GM12878 (cell line): ENCODE results near the gene C5. TPM values are rescaled to one million over a fixed set of nuclear protein-coding genes. Genes with fewer than 3 reads are reported as not detected.

Experiments
- ATAC-seq: fragments of 200-7000 bp; cut with Tn5 transposase; 3 replicates; pipeline ENCODE4 v1.9.1; 2020; ENCODE audit warnings: mild to moderate bottlenecking, moderate library complexity
- BruUV-seq: library from RNA; stranded (reverse); fragments of 400-500 nt; replicated peaks from 2 replicates; lab custom pipeline; 2021; lab: Mats Ljungman, UMichigan
- CTCF ChIA-PET: fragments of 300-600 bp; sonication (Branson Sonifier 250); formaldehyde crosslinking; extraction: SDS; loops from one replicate; lab custom pipeline; 2021; ENCODE audit warnings: inconsistent platforms; lab: Yijun Ruan, JAX
- POLR2A ChIA-PET: fragments of 350-600 bp; formaldehyde crosslinking; extraction: SDS; loops from one replicate; lab custom pipeline; 2021; ENCODE audit warnings: inconsistent platforms; lab: Charles Lee
- RAD21 ChIA-PET: fragments of 300-600 bp; sonication (Branson Sonifier 250); formaldehyde crosslinking; loops from one replicate; lab custom pipeline; 2023; ENCODE audit warnings: antibody characterized with exemption; ENCODE audit not compliant: unreplicated experiment; lab: Charles Lee
- SMC1A ChIA-PET: fragments of 300-600 bp; sonication (Branson Sonifier 250); formaldehyde crosslinking; loops from one replicate; lab custom pipeline; 2023; ENCODE audit not compliant: unreplicated experiment, uncharacterized antibody; lab: Charles Lee
- DNase-seq: peaks from one replicate; pipeline ENCODE4 v3.0.0-alpha.2; 2011; ENCODE audit warnings: low read depth, low spot score
- FAIRE-seq: peaks from 3 replicates; lab custom pipeline; 2011; peaks lifted over from hg19 to GRCh38; lab: Jason Lieb, UNC
- H2AFZ ChIP-seq: 2 replicates; pipeline ENCODE4 v1.6.0; 2011; ENCODE audit warnings: low read depth, low read length, control low read depth; ENCODE audit not compliant: control insufficient read depth
- H3K27ac ChIP-seq: 2 replicates; pipeline ENCODE4 v1.5.1; 2011; ENCODE audit warnings: control low read depth; ENCODE audit not compliant: control insufficient read depth, insufficient read depth
- H3K27me3 ChIP-seq, 2 experiments: replicated peaks in 1 of 2; 2 replicates each; pipeline versions ENCODE4 v1.6.0 to v1.6.1; 2011; ENCODE audit warnings: low read length in 1 of 2; ENCODE audit not compliant: control insufficient read depth in 2 of 2, insufficient read depth in 2 of 2
- H3K36me3 ChIP-seq, 2 experiments: 2 replicates each; pipeline ENCODE4 v1.5.1; 2011; ENCODE audit warnings: low read length in 1 of 2; ENCODE audit not compliant: control insufficient read depth in 2 of 2, insufficient read depth in 2 of 2
- H3K4me1 ChIP-seq: 2 replicates; pipeline ENCODE4 v1.6.1; 2011; ENCODE audit warnings: mild to moderate bottlenecking, low read length, moderate library complexity, mixed read lengths; ENCODE audit not compliant: control insufficient read depth, insufficient read depth
- H3K4me2 ChIP-seq: 2 replicates; pipeline ENCODE4 v1.6.0; 2011; ENCODE audit warnings: control low read depth; ENCODE audit not compliant: control insufficient read depth, insufficient read depth
- H3K4me3 ChIP-seq: fragments of 200-600 bp; sonication (generic); 2 replicates; pipeline ENCODE4 v1.5.1; 2016
- H3K79me2 ChIP-seq: 2 replicates; pipeline ENCODE4 v1.6.0; 2011; ENCODE audit warnings: low read length; ENCODE audit not compliant: control insufficient read depth, insufficient read depth
- H3K9ac ChIP-seq: 2 replicates; pipeline ENCODE4 v1.8.0; 2011; ENCODE audit warnings: low read length, control low read depth, mixed read lengths; ENCODE audit not compliant: control insufficient read depth, insufficient read depth
- H3K9me3 ChIP-seq: replicated peaks from 3 replicates; pipeline ENCODE4 v1.5.1; 2011; ENCODE audit warnings: mild to moderate bottlenecking, low read length; ENCODE audit not compliant: control insufficient read depth, insufficient read depth
- H4K20me1 ChIP-seq: 2 replicates; pipeline ENCODE4 v1.6.0; 2011; ENCODE audit not compliant: control insufficient read depth, insufficient read depth
- FOXK2 ChIP-seq: fragments of 450-650 bp; IDR thresholded peaks from 2 replicates; pipeline ENCODE4 v1.6.1; 2017; ENCODE audit warnings: mild to moderate bottlenecking, moderate library complexity
- HCFC1 ChIP-seq: fragments of 150-350 bp; IDR thresholded peaks from 2 replicates; pipeline ENCODE4 v1.6.1; 2014; ENCODE audit warnings: low read length
- NKRF ChIP-seq: fragments of 450-650 bp; conservative IDR thresholded peaks from 2 replicates; pipeline ENCODE4 v1.6.1; 2017; ENCODE audit warnings: mild to moderate bottlenecking, moderate library complexity
- PML ChIP-seq: IDR thresholded peaks from 2 replicates; pipeline ENCODE4 v1.6.1; 2012; ENCODE audit warnings: low read length, inconsistent platforms
- RCOR1 ChIP-seq: conservative IDR thresholded peaks from 2 replicates; pipeline ENCODE4 v1.6.1; 2012; ENCODE audit warnings: low read depth, low read length, improper control_type of control experiment
- SUZ12 ChIP-seq: fragments of 200-600 bp; sonication (generic); IDR thresholded peaks from one replicate; pipeline ENCODE4 v1.6.1; 2018; ENCODE audit warnings: antibody characterized with exemption, mild to moderate bottlenecking; ENCODE audit not compliant: unreplicated experiment
- WGBS: methylation state at CpG from one replicate; pipeline ENCODE4 v1.1.6; 2016; ENCODE audit warnings: low lambda C conversion rate; ENCODE audit not compliant: insufficient replicate concordance, insufficient coverage; ENCODE audit errors: missing lambda C conversion rate; 5-methylcytosine and 5-hydroxymethylcytosine counted together
- in situ Hi-C: fragments of 300-500 bp; cut with MboI; formaldehyde crosslinking; loops from 9 replicates; pipeline ENCODE4 v1.14.3; 2018; ENCODE audit warnings: mixed read lengths
- intact Hi-C: fragments of 100-400 bp; cut with micrococcal nuclease; formaldehyde crosslinking; loops from one replicate; pipeline ENCODE4 v1.14.2; 2022; ENCODE audit not compliant: unreplicated experiment
- polyA plus RNA-seq, 11 experiments: library from polyadenylated mRNA; depleted of rRNA in 4 of 11; unstranded in 6 of 11; stranded (reverse) in 5 of 11; fragments of >200 nt; fragmentation: Nextera tagmentation in 4 of 11; fragmentation: Illumina TruSeq in 1 of 11; extraction: Ambion mirVana in 4 of 11; extraction: Trizol in 1 of 11; gene quantifications; 1 replicate in 1 of 11; 2 replicates in 10 of 11; pipeline versions ENCODE4 v1.2.1 to v1.2.3, GENCODE V29; 2011 to 2016; ENCODE audit warnings: inconsistent platforms in 2 of 11, missing spikeins in 2 of 11, low read depth in 1 of 11
- total RNA-seq, 4 experiments: library from RNA; depleted of rRNA in 3 of 4; stranded (reverse); fragments of >200 nt in 3 of 4; fragmentation: Illumina TruSeq in 1 of 4; extraction: Trizol in 1 of 4; gene quantifications; 2 replicates each; pipeline versions ENCODE4 v1.2.1 to v1.2.3, GENCODE V29; 2013 to 2021
- TF ChIP-seq, protein P1 (sequence below): fragments of 450-650 bp; IDR thresholded peaks from 2 replicates; pipeline ENCODE4 v1.6.1; 2014; ENCODE audit warnings: mild to moderate bottlenecking
- TF ChIP-seq, protein P2 (sequence below): IDR thresholded peaks from 2 replicates; pipeline ENCODE4 v1.6.1; 2011; ENCODE audit warnings: borderline replicate concordance, low read depth, mild to moderate bottlenecking, moderate library complexity, mixed read lengths, low read length; ENCODE audit not compliant: insufficient read depth; ENCODE audit errors: extremely low read length
- TF ChIP-seq, protein P3 (sequence below): IDR thresholded peaks from 2 replicates; pipeline ENCODE4 v1.6.1; 2012; ENCODE audit warnings: low read depth, low read length, improper control_type of control experiment
- TF ChIP-seq, protein P4 (sequence below): IDR thresholded peaks from 2 replicates; pipeline ENCODE4 v1.6.1; 2011; ENCODE audit warnings: low read depth, mild to moderate bottlenecking, low read length, moderate library complexity, borderline replicate concordance; ENCODE audit errors: extremely low read depth

C5 gene
- total and polyA plus RNA-seq, 10 of the 15 experiments (the other 5 are each of a cell fraction or from before 2014, with no cell fraction given): 0.39 to 2.2 (median 1.2) TPM

GRCh38 chr9:121059513-121059912, 9.4 kb upstream of the C5 start:
- SMC1A ChIA-PET: interaction anchor here (0.8 to 5.7 kb wide), 31 partner anchors 9 to 320 kb away, joined by 3 to 73 read pairs (median 5); partner anchors contain the start of gene C5
- RAD21 ChIA-PET: interaction anchor here (0.7 to 2.9 kb wide), 16 partner anchors 11 to 310 kb away, joined by 3 to 45 read pairs (median 4); no protein-coding TSS in a partner anchor
- Histone ChIP-seq H3K79me2 (no peaks in the 10 kb centered on the region), H4K20me1 (no peaks in the 10 kb centered on the region), H3K4me1 (no peaks in the 10 kb centered on the region), H3K36me3 (no peaks in the 10 kb centered on the region), H3K9ac (no peak overlapping the region), H3K27ac (no peak overlapping the region), H2AFZ (no peak overlapping the region), H3K9me3 (no peaks in the 10 kb centered on the region), H3K27me3 (no peaks in the 10 kb centered on the region), H3K4me3 (no peak overlapping the region), H3K4me2 (no peak overlapping the region)
- ATAC-seq: no peak
- 65% methylated on average over 6 of the region's 6 CpGs for WGBS
- in situ Hi-C loops (no loop called here), intact Hi-C loops (loop anchor here (5.0 kb wide), 1 partner anchor 67 kb away; no protein-coding TSS in a partner anchor)
- no TSS peak for BruUV-seq
- TF ChIP-seq, protein P1, sequence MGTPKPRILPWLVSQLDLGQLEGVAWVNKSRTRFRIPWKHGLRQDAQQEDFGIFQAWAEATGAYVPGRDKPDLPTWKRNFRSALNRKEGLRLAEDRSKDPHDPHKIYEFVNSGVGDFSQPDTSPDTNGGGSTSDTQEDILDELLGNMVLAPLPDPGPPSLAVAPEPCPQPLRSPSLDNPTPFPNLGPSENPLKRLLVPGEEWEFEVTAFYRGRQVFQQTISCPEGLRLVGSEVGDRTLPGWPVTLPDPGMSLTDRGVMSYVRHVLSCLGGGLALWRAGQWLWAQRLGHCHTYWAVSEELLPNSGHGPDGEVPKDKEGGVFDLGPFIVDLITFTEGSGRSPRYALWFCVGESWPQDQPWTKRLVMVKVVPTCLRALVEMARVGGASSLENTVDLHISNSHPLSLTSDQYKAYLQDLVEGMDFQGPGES: no peak
- no peak for TF ChIP-seq HCFC1
- POLR2A ChIA-PET: interaction anchor here (1.1 kb wide), 1 partner anchor 168 kb away, joined by 4 read pairs; no protein-coding TSS in a partner anchor
- DNase-seq: no peak
- CTCF ChIA-PET: interaction anchor here (0.6 to 6.3 kb wide), 62 partner anchors 10 to 1040 kb away, joined by 3 to 115 read pairs (median 4); partner anchors contain the start of gene C5
- no peak for FAIRE-seq

DNA sequence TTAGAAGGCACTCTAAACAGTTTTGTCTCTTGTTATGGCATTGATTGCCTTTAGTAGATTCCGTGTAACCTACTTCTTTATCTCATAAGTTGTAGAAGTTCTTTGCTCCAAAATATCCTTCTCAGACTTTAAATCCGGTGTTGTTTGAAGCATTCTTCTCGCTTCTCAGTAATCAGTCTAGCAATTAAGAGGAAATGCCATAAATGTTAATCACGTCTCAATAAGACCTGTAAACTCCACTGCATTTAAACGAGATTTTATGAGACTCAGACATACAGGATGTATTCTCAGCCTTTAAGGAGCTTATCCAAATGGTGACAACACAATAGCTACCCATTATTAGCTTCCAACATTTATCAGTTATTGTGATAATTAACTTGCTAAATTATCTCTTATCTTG, 7.7 kb upstream of the C5 start:
- ChIA-PET CTCF (interaction anchor here (1.7 to 6.3 kb wide), 5 partner anchors 8 to 302 kb away, joined by 4 to 115 read pairs (median 86); partner anchors contain the start of gene C5), POLR2A (no interaction called here)
- in situ Hi-C loops: no loop called here
- TF ChIP-seq NKRF: no peak
- TF ChIP-seq RCOR1: no peak
- TF ChIP-seq, protein P2, sequence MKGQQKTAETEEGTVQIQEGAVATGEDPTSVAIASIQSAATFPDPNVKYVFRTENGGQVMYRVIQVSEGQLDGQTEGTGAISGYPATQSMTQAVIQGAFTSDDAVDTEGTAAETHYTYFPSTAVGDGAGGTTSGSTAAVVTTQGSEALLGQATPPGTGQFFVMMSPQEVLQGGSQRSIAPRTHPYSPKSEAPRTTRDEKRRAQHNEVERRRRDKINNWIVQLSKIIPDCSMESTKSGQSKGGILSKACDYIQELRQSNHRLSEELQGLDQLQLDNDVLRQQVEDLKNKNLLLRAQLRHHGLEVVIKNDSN: no peak
- TF ChIP-seq, protein P3, sequence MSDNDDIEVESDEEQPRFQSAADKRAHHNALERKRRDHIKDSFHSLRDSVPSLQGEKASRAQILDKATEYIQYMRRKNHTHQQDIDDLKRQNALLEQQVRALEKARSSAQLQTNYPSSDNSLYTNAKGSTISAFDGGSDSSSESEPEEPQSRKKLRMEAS: no peak
- TF ChIP-seq FOXK2: no peak
- no peak for TF ChIP-seq PML
- TF ChIP-seq SUZ12: no peak
- TF ChIP-seq, protein P4, sequence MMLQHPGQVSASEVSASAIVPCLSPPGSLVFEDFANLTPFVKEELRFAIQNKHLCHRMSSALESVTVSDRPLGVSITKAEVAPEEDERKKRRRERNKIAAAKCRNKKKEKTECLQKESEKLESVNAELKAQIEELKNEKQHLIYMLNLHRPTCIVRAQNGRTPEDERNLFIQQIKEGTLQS: no peak

More for the DNA sequence above, 7.7 kb upstream of the C5 start:
- no peak for FAIRE-seq
- Histone ChIP-seq H4K20me1 (no peaks in the 10 kb centered on the region), H3K9me3 (no peaks in the 10 kb centered on the region), H3K27ac (no peak overlapping the region), H3K4me1 (no peaks in the 10 kb centered on the region), H3K36me3 (no peaks in the 10 kb centered on the region), H3K79me2 (no peaks in the 10 kb centered on the region), H3K4me3 (no peak overlapping the region), H3K4me2 (no peak overlapping the region), H3K9ac (no peak overlapping the region), H3K27me3 (no peaks in the 10 kb centered on the region), H2AFZ (no peak overlapping the region)
- intact Hi-C loops: loop anchor here (5.0 kb wide), 1 partner anchor 66 kb away; no protein-coding TSS in a partner anchor
- 64% methylated on average over 5 of the region's 5 CpGs for WGBS
- SMC1A ChIA-PET: interaction anchor here (0.9 to 5.7 kb wide), 3 partner anchors 9 to 301 kb away, joined by 3 to 73 read pairs (median 45); partner anchors contain the start of gene C5
- no TSS peak for BruUV-seq
- RAD21 ChIA-PET: interaction anchor here (2.9 kb wide), 1 partner anchor 301 kb away, joined by 45 read pairs; no protein-coding TSS in a partner anchor
- no peak for ATAC-seq
- DNase-seq: no peak
